PC-3 (cell line): ENCODE data around the gene ZNF121.

Experiments used
- EZH2phosphoT487 ChIP-seq: fragments of 300-600 bp; sonication (generic); IDR thresholded peaks from 2 replicates; pipeline ENCODE4 v1.6.1; 2018; ENCODE audit warnings: mild to moderate bottlenecking, antibody characterized with exemption, low read length, borderline replicate concordance
- TF ChIP-seq, protein P1 (sequence below): fragments of 300-600 bp; sonication (generic); conservative IDR thresholded peaks from 2 replicates; pipeline ENCODE4 v1.5.1; 2017; ENCODE audit warnings: antibody characterized with exemption, low read depth, mild to moderate bottlenecking, low read length

DNA sequence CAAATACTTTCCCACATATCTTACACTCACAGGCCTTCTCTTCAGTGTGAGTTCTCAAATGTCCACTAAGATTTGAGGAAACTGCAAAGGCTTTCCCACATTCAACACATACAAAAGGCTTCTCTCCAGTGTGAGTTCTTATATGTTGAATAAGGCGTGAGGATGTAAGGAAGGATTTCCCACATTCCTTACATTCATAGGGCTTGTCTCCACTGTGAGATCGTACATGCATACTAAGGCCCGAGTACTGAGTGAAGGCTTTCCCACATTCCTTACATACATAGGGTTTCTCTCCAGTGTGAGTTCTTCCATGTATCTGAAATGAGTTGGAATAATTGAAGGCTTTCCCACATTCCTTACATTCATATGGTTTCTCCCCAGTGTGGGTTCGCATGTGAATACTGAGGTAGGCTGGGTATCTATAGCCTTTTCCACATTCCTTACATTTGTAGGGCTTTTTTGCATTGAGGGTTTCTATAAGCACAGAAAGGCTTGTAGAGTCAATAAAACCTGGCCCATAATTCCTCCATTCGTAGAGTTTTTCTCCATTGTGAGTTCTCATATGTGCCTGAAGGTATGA lies 55.5 kb downstream of the ZNF121 start:
- TF ChIP-seq, protein P1, sequence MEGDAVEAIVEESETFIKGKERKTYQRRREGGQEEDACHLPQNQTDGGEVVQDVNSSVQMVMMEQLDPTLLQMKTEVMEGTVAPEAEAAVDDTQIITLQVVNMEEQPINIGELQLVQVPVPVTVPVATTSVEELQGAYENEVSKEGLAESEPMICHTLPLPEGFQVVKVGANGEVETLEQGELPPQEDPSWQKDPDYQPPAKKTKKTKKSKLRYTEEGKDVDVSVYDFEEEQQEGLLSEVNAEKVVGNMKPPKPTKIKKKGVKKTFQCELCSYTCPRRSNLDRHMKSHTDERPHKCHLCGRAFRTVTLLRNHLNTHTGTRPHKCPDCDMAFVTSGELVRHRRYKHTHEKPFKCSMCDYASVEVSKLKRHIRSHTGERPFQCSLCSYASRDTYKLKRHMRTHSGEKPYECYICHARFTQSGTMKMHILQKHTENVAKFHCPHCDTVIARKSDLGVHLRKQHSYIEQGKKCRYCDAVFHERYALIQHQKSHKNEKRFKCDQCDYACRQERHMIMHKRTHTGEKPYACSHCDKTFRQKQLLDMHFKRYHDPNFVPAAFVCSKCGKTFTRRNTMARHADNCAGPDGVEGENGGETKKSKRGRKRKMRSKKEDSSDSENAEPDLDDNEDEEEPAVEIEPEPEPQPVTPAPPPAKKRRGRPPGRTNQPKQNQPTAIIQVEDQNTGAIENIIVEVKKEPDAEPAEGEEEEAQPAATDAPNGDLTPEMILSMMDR: no peak
- no peak for TF ChIP-seq EZH2phosphoT487
